ENCODE results near the gene RERE. TPM values are rescaled to one million over a fixed set of nuclear protein-coding genes. Genes with fewer than 3 reads are reported as not detected.

The RERE gene
- total RNA-seq, 2 donors from 2014 or later: 74.5 to 128 TPM

DNA sequence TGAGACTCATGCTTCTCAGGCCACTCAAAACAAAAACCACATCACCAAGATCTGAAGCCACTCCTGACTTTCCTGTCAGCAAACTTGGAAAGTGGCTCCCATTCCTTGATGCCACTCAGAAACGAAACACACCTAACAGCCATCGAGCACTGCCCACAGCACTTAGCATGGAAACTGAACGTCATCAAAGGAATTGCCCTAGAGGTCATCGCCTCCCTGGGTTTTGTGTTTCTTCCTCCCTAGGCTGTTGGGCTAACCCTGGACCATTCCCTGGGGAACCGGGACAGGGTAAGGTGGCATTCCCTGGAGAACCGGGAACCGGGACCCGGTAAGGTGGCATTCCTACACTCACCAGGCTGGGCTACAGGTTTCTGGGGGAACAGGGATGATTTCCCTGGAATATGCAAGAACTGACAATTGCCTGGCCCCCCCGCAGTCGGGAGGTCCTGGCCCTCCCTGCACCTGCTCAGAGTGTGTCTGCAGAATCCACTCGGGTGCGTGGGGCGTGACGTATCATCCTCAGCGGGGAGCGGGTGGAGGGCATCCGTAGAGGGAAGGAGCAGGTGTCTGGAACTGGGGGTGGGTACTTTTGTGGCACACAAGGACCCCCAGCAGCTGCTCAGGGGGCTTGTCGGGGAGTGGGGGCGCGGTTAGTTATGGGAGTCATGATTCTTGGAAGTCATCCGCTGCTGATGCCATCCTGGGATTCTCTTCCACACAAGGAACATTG lies 469.2 kb downstream of the RERE start:
- WGBS, 2 donors: 59 to 60% methylated on average over 20 to 21 of the region's 21 CpGs
- Histone ChIP-seq H3K4me1 (peaks cover 12% of the 10 kb centered on the region), H3K9me3 (no peaks in the 10 kb centered on the region), H3K4me3 (no peak overlapping the region), H3K27ac (no peak overlapping the region), H3K27me3 (no peaks in the 10 kb centered on the region), H3K36me3 (replicated peaks in 1 of 2; ENCODE audit: insufficient read depth in 1 of 2, low read depth in 2 of 2) (peaks cover 0 to under 1% of the 10 kb centered on the region in 2 donors)
- ATAC-seq (no peak), DNase-seq (no peak)
- no peak for TF ChIP-seq POLR2A (IDR thresholded peaks at IDR 0.05)
- no peak for TF ChIP-seq CTCF (IDR thresholded peaks at IDR 0.05)
- intact Hi-C loops (cut with DNase I): loop anchor here (5.0 kb wide), 1 partner anchor 371 kb away; no protein-coding TSS in a partner anchor

DNA sequence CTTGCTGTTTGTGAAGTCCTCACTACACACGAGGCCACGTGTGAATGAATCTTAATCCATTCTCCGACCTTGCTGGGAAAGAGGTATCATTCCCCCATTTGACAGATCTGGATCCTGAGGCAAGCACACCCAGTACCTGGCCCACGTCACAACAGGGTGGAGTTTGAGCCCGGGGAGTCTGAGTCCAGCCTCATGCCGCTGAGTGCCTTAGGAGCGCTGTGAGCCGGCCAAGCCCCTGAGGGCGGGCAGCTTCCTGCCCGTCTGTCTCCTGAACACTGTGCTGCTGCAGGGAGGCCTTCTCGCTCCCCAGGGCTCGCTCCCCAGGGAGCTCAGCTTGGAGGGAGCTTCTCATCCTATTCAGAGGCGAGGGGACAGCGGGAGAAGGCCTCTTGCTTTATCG lies 469.8 kb downstream of the RERE start:
- intact Hi-C loops (cut with DNase I): loop anchor here (5.0 kb wide), 1 partner anchor 370 kb away; no protein-coding TSS in a partner anchor
- H3K4me1 ChIP-seq: peaks cover 17% of the 10 kb centered on the region
- TF ChIP-seq POLR2A (IDR thresholded peaks at IDR 0.05) (no peak), CTCF (IDR thresholded peaks at IDR 0.05) (no peak)
- H3K9me3 ChIP-seq: no peaks in the 10 kb centered on the region
- no peak overlapping the region for H3K4me3 ChIP-seq
- no peaks in the 10 kb centered on the region for H3K36me3 ChIP-seq (replicated peaks in 1 of 2; ENCODE audit: insufficient read depth in 1 of 2, low read depth in 2 of 2)
- 79 to 82% methylated on average over 9 to 15 of the region's 15 CpGs for WGBS, 2 donors
- no peak overlapping the region for H3K27ac ChIP-seq
- ATAC-seq (no peak), DNase-seq (no peak)
- H3K27me3 ChIP-seq: no peaks in the 10 kb centered on the region

DNA sequence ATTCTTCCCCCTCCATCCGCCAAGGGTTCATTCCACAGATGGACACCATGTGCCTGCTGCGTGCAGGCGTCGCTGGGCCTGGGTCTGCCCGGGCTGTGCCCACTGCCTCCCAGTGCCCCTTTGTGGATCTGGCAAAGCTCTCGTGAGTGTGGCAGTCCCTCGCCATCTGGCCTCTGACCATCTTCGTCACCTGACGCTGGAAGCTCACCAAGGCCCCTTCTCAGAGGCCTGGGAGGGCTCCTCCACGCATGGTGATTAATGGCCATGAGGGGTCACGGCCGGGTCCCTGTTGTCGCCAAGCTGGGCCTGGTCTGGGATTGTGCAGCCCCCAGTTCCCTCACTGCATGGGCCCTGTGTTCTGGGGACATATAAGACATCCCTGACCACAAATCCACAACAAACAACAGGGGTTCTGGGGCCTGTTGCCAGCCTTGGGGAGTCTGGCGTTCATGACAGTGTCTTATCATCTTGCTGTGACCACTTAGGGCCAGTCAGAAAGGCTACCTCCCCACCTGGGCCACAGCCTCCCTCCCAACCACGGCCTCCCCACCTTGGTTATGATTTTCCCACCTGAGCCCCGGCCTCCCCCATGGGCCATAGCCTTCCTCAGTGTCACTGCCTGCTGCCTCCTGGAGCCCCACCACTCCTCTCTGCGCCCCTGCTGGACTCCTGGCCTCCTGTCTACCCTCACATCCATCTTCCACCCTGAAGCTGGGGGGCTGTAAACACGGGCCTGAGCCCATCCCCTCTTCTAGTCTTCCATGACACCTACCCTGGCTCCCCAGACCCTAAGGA lies 471.6 kb downstream of the RERE start:
- ATAC-seq (no peak), DNase-seq (no peak)
- WGBS, 2 donors: 63 to 85% methylated on average over 4 to 18 of the region's 18 CpGs
- H3K36me3 ChIP-seq (replicated peaks in 1 of 2; ENCODE audit: insufficient read depth in 1 of 2, low read depth in 2 of 2): no peaks in the 10 kb centered on the region
- TF ChIP-seq CTCF (IDR thresholded peaks at IDR 0.05): no peak
- TF ChIP-seq POLR2A (IDR thresholded peaks at IDR 0.05): no peak
- H3K27me3 ChIP-seq: no peaks in the 10 kb centered on the region
- H3K4me1 ChIP-seq: peaks cover 17% of the 10 kb centered on the region
- H3K27ac ChIP-seq: no peak overlapping the region
- no peak overlapping the region for H3K4me3 ChIP-seq
- H3K9me3 ChIP-seq: no peaks in the 10 kb centered on the region
- intact Hi-C loops (cut with DNase I): loop anchor here (5.0 kb wide), 1 partner anchor 369 kb away; no protein-coding TSS in a partner anchor

- Histone ChIP-seq H3K4me1 (peaks cover 15% of the 10 kb centered on the region), H3K36me3 (replicated peaks in 1 of 2; ENCODE audit: insufficient read depth in 1 of 2, low read depth in 2 of 2) (no peaks in the 10 kb centered on the region), H3K4me3 (no peak overlapping the region), H3K27me3 (no peaks in the 10 kb centered on the region), H3K27ac (no peak overlapping the region), H3K9me3 (no peaks in the 10 kb centered on the region)
- DNase-seq: no peak
- WGBS, 2 donors: 75 to 79% methylated on average over 10 of the region's 10 CpGs
- no peak for ATAC-seq
- intact Hi-C loops (cut with DNase I): loop anchor here (5.0 kb wide), 1 partner anchor 368 kb away; no protein-coding TSS in a partner anchor
- TF ChIP-seq POLR2A (IDR thresholded peaks at IDR 0.05) (no peak), CTCF (IDR thresholded peaks at IDR 0.05) (no peak)
Observed at GRCh38 chr1:8344893-8345507, 472.4 kb downstream of the RERE start.

All from body of pancreas (tissue), 4 donors.